Adrenal gland (tissue), 5 donors: ENCODE data around the gene ICA1.

Source experiments
- CTCF ChIP-seq, 6 experiments: fragments of 450-650 bp in 4 of 6; fragments of 200-600 bp in 2 of 6; sonication (generic) in 1 of 6; IDR thresholded peaks; 1 replicate in 5 of 6; 2 replicates in 1 of 6; pipeline versions ENCODE4 v1.5.1 to v1.8.0; 2016 to 2021; ENCODE audit warnings: antibody characterized with exemption in 6 of 6, mild to moderate bottlenecking in 2 of 6, moderate library complexity in 1 of 6
- POLR2A ChIP-seq, 2 donors: fragments of 450-650 bp; IDR thresholded peaks; one replicate each; pipeline ENCODE4 v1.6.1; 2017; ENCODE audit warnings: antibody characterized with exemption in 2 of 2, mild to moderate bottlenecking in 2 of 2, moderate library complexity in 1 of 2
- donor health status: DM: no; HTN: no; CAD: no.

GRCh38 chr7:8283968-8284367 is 22.0 kb upstream of the ICA1 start:
- TF ChIP-seq POLR2A (IDR thresholded peaks at IDR 0.05) (no peak), CTCF (IDR thresholded peaks at IDR 0.05) (no peak)
